Astrocyte (in vitro differentiated cells and primary cell): Measurements from ENCODE around the gene RASA2. TPM values are rescaled to one million over a fixed set of nuclear protein-coding genes. Genes with fewer than 3 reads are reported as not detected.

ENCODE experiments used
- DNase-seq: peaks from one replicate; pipeline ENCODE4 v3.0.0-alpha.2; 2010; ENCODE audit warnings: low read depth
- FAIRE-seq: peaks from 2 replicates; lab custom pipeline; 2011; peaks lifted over from hg19 to GRCh38; lab: Jason Lieb, UNC
- H2AFZ ChIP-seq: 2 replicates; pipeline ENCODE4 v1.6.0; 2012; ENCODE audit warnings: low read depth, low read length, inconsistent platforms
- H3K27ac ChIP-seq: 2 replicates; pipeline ENCODE4 v1.5.1; 2011; ENCODE audit warnings: low read depth, low read length, inconsistent platforms
- H3K27me3 ChIP-seq: 2 replicates; pipeline ENCODE4 v1.6.0; 2011; ENCODE audit warnings: low read length, inconsistent platforms; ENCODE audit not compliant: insufficient read depth
- H3K36me3 ChIP-seq: 2 replicates; pipeline ENCODE4 v1.5.1; 2011; ENCODE audit warnings: low read length, inconsistent platforms; ENCODE audit not compliant: insufficient read depth
- H3K4me1 ChIP-seq: 2 replicates; pipeline ENCODE4 v1.5.1; 2011; ENCODE audit warnings: low read length, inconsistent platforms; ENCODE audit not compliant: insufficient read depth
- H3K4me2 ChIP-seq: 2 replicates; pipeline ENCODE4 v1.6.0; 2012; ENCODE audit warnings: low read length, inconsistent platforms
- H3K4me3 ChIP-seq: 2 replicates; pipeline ENCODE4 v1.5.1; 2011; ENCODE audit warnings: low read depth, mild to moderate bottlenecking, low read length, inconsistent platforms; ENCODE audit not compliant: insufficient read depth
- H3K79me2 ChIP-seq: 2 replicates; pipeline ENCODE4 v1.6.0; 2012; ENCODE audit warnings: mild to moderate bottlenecking, low read length, inconsistent platforms; ENCODE audit not compliant: insufficient read depth
- H3K9ac ChIP-seq: 2 replicates; pipeline ENCODE4 v1.6.0; 2012; ENCODE audit warnings: mild to moderate bottlenecking, low read length, inconsistent platforms
- H3K9me3 ChIP-seq: 2 replicates; pipeline ENCODE4 v1.5.1; 2012; ENCODE audit warnings: low read depth, mild to moderate bottlenecking, low read length, inconsistent platforms; ENCODE audit not compliant: insufficient read depth
- H4K20me1 ChIP-seq: 2 replicates; pipeline ENCODE4 v1.6.0; 2012; ENCODE audit warnings: low read length, inconsistent platforms; ENCODE audit not compliant: insufficient read depth
- H3K27ac Mint-ChIP-seq: one replicate; pipeline ENCODE4 v1.8.0; 2021; ENCODE audit warnings: mild to moderate bottlenecking, mixed read lengths; ENCODE audit not compliant: unreplicated experiment
- H3K27me3 Mint-ChIP-seq: one replicate; pipeline ENCODE4 v1.8.0; 2021; ENCODE audit warnings: low read depth, mixed read lengths; ENCODE audit not compliant: unreplicated experiment
- H3K36me3 Mint-ChIP-seq: one replicate; pipeline ENCODE4 v1.8.0; 2021; ENCODE audit warnings: low read depth, mixed read lengths; ENCODE audit not compliant: unreplicated experiment
- H3K4me1 Mint-ChIP-seq: one replicate; pipeline ENCODE4 v1.8.0; 2021; ENCODE audit warnings: low read depth, mixed read lengths; ENCODE audit not compliant: unreplicated experiment
- H3K4me3 Mint-ChIP-seq: one replicate; pipeline ENCODE4 v1.8.0; 2021; ENCODE audit warnings: mild to moderate bottlenecking, moderate library complexity, mixed read lengths; ENCODE audit not compliant: unreplicated experiment
- H3K9me3 Mint-ChIP-seq: one replicate; pipeline ENCODE4 v1.8.0; 2021; ENCODE audit warnings: mild to moderate bottlenecking, mixed read lengths; ENCODE audit not compliant: unreplicated experiment
- EZH2 ChIP-seq: IDR thresholded peaks from 2 replicates; pipeline ENCODE4 v1.6.1; 2012; ENCODE audit warnings: mild to moderate bottlenecking, low read length, inconsistent platforms; ENCODE audit not compliant: insufficient read depth
- total RNA-seq: library from RNA; stranded (reverse); gene quantifications from 2 replicates; pipeline ENCODE4 v1.2.1, GENCODE V29; 2021
- TF ChIP-seq, protein P1 (sequence below): IDR thresholded peaks from 2 replicates; pipeline ENCODE4 v1.5.1; 2011; ENCODE audit warnings: low read depth, mild to moderate bottlenecking, inconsistent platforms, low read length, moderate library complexity; ENCODE audit not compliant: insufficient read depth

RASA2 gene
- total RNA-seq, 1 donor from 2014 or later: 19.0 TPM

DNA sequence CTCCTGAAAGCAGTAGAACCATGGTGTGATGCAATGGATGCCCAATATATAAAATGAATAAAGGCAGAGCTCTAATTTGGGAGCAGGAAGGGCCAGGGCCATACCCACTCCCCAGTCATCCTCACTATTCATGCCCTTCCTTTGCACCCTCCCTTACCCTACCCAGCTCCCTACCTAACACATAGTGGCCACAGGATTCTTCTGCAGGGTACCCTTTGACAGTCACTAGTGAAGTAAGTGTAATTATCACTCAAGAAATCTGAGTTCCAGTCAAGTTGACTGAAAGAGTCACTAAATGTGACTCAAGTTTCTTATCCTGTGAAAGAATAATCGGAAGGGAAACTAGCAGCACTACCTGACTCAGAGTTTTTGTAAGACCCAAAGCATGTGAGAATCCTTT lies 69.2 kb downstream of the RASA2 start:
- Histone ChIP-seq H3K4me1 (no peaks in the 10 kb centered on the region), H3K9me3 (no peaks in the 10 kb centered on the region), H3K27me3 (no peaks in the 10 kb centered on the region), H3K4me2 (no peak overlapping the region), H3K36me3 (peaks cover 20% of the 10 kb centered on the region), H2AFZ (no peak overlapping the region), H3K79me2 (no peaks in the 10 kb centered on the region), H3K27ac (no peak overlapping the region), H4K20me1 (no peaks in the 10 kb centered on the region), H3K9ac (no peak overlapping the region), H3K4me3 (no peak overlapping the region)
- TF ChIP-seq EZH2: no peak
- TF ChIP-seq, protein P1, sequence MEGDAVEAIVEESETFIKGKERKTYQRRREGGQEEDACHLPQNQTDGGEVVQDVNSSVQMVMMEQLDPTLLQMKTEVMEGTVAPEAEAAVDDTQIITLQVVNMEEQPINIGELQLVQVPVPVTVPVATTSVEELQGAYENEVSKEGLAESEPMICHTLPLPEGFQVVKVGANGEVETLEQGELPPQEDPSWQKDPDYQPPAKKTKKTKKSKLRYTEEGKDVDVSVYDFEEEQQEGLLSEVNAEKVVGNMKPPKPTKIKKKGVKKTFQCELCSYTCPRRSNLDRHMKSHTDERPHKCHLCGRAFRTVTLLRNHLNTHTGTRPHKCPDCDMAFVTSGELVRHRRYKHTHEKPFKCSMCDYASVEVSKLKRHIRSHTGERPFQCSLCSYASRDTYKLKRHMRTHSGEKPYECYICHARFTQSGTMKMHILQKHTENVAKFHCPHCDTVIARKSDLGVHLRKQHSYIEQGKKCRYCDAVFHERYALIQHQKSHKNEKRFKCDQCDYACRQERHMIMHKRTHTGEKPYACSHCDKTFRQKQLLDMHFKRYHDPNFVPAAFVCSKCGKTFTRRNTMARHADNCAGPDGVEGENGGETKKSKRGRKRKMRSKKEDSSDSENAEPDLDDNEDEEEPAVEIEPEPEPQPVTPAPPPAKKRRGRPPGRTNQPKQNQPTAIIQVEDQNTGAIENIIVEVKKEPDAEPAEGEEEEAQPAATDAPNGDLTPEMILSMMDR: no peak
- Mint-ChIP-seq H3K4me3 (no peak overlapping the region), H3K4me1 (no peaks in the 10 kb centered on the region), H3K9me3 (no peaks in the 10 kb centered on the region), H3K27me3 (no peaks in the 10 kb centered on the region), H3K36me3 (peaks cover 3% of the 10 kb centered on the region), H3K27ac (no peak overlapping the region)
- FAIRE-seq: no peak
- peak; percentile 37 for DNase-seq

DNA sequence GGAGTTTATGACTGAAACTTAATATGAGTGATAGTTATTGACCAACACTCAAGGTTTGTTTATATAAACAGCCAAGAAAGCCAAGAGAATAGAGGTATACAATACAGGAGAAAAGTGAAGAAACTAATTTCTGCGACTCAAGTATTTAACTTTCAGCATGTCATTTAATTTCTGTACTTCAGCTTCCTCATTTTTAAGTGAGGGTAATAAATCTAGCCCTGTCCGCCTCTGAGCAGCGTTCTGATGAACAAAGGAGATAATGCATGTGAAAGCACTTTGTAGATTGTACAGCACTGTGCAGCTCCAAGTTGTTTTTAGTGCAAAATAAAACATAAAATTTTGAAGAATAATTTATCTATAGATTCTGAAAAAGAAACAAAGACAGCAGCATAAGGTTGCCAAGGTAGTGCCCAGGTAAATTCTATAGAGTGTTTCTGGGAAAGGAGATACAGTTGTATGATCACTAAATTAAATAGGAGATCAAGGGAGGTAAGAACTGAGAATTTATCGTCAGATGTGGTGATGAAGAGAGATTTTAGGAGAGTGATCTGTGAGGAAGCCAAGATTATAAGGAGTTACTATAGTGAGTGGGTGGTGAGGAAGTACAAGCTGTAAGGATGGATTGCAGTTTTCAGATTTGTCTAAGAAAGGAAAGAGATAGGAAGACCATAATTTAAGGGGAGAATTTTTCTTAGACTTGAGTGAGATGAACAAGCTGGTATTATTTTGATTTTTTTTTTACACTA lies 71.3 kb downstream of the RASA2 start:
- Mint-ChIP-seq H3K27me3 (no peaks in the 10 kb centered on the region), H3K9me3 (no peaks in the 10 kb centered on the region), H3K4me3 (no peak overlapping the region), H3K36me3 (peaks cover 3% of the 10 kb centered on the region), H3K4me1 (no peaks in the 10 kb centered on the region), H3K27ac (no peak overlapping the region)
- TF ChIP-seq, protein P1: no peak
- TF ChIP-seq EZH2: no peak
- no peaks in the 10 kb centered on the region for H3K4me1 ChIP-seq
- no peak for FAIRE-seq
- H3K27me3 ChIP-seq: no peaks in the 10 kb centered on the region
- no peaks in the 10 kb centered on the region for H3K79me2 ChIP-seq
- no peaks in the 10 kb centered on the region for H4K20me1 ChIP-seq
- no peaks in the 10 kb centered on the region for H3K9me3 ChIP-seq
- H3K9ac ChIP-seq: no peak overlapping the region
- DNase-seq: no peak
- H3K36me3 ChIP-seq: peaks cover 20% of the 10 kb centered on the region
- no peak overlapping the region for H3K27ac ChIP-seq
- H3K4me3 ChIP-seq: no peak overlapping the region
- no peak overlapping the region for H3K4me2 ChIP-seq
- no peak overlapping the region for H2AFZ ChIP-seq

DNA sequence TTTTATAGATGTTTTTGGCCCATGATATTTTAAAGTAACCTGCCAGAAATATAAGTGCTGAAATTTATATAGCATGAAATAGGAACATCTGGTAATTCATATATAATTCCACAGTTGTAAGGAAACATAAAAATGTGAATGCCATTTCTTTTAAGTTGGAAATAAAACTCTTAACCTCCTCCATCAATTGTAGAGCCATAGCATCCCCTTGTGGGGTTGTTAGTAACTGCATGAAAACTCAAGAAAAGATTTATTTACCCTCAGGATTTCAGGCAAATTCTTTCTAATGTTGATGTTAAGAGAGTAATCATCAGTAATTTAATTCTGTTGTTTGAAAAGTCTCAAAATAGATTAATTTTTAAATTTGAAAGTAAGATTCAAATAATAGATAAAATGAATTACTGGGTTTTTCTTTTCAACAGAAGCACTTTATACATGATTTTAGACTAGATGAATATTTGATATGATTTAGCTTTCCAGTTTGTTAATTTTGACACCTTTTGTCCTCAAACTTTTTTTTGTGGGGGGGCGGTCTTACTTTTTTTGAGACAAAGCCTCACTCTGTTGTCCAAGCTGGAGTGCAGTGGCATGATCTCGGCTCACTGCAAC lies 74.7 kb downstream of the RASA2 start:
- no peak overlapping the region for H3K27ac Mint-ChIP-seq
- DNase-seq: peak; percentile 46
- FAIRE-seq: no peak
- TF ChIP-seq, protein P1: peak; percentile 97
- TF ChIP-seq EZH2: no peak
- H3K27me3 ChIP-seq: no peaks in the 10 kb centered on the region
- H4K20me1 ChIP-seq: no peaks in the 10 kb centered on the region
- no peak overlapping the region for H3K9ac ChIP-seq
- H3K4me3 Mint-ChIP-seq: no peak overlapping the region
- H2AFZ ChIP-seq: no peak overlapping the region
- no peaks in the 10 kb centered on the region for H3K27me3 Mint-ChIP-seq
- no peaks in the 10 kb centered on the region for H3K79me2 ChIP-seq
- H3K4me1 ChIP-seq: no peaks in the 10 kb centered on the region
- H3K9me3 ChIP-seq: no peaks in the 10 kb centered on the region
- H3K4me1 Mint-ChIP-seq: no peaks in the 10 kb centered on the region
- H3K9me3 Mint-ChIP-seq: no peaks in the 10 kb centered on the region
- H3K27ac ChIP-seq: no peak overlapping the region
- H3K36me3 ChIP-seq: peaks cover 26% of the 10 kb centered on the region
- H3K4me2 ChIP-seq: no peak overlapping the region
- peaks cover 8% of the 10 kb centered on the region for H3K36me3 Mint-ChIP-seq
- H3K4me3 ChIP-seq: no peak overlapping the region
